OCI-LY3 (cell line): ENCODE measurements around the gene ARHGAP26.

Experiments
- CTCF ChIP-seq: fragments of 200-600, 300-600 bp; sonication (generic); IDR thresholded peaks from 2 replicates; pipeline ENCODE4 v1.5.1; 2014; ENCODE audit warnings: antibody characterized with exemption, low read length, low read depth
- EZH2phosphoT487 ChIP-seq: fragments of 200-600 bp; shearing (Covaris generic); IDR thresholded peaks from 2 replicates; pipeline ENCODE4 v1.6.1; 2018; ENCODE audit warnings: antibody characterized with exemption, mixed run types, low read depth

DNA sequence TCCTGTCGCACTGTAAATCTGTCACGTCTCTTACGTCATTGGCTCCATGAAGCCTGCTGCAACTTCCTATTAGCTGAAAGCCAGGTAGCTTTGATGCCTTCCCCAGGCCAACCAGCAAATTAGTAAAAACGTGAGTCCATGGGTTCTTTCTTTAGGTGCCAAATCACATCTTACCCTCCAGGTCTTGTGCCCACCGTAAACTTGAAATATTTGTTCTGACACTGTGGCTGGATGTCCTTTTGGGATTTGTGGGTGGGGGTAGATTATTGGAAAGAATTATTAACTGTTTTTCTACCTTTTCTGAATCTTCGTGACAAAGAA is 460.5 kb downstream of the ARHGAP26 start:
- TF ChIP-seq CTCF, result no peak
- TF ChIP-seq EZH2phosphoT487, result no peak
